ENCODE data around the gene LRRC3. TPM values are rescaled to one million over a fixed set of nuclear protein-coding genes. Genes with fewer than 3 reads are reported as not detected.

Gene LRRC3
- total RNA-seq: 0.22 and 0.26 TPM in 2 replicates

GRCh38 chr21:44454747-44455523 is at the start of gene LRRC3:
Gene LRRC3, plus strand, starts transcription at chr21:44455510. Its CDS starts 1,135 bp downstream, at chr21:44456645.

Small RNA genes within 50 kb of the gene (small RNA-seq; reads per million reads assigned to genes)
- not detected for gene RF00285

Other genes with a start within 250 kb of the LRRC3 start
- under 0.01 and 0.13 TPM in 2 replicates for gene ICOSLG, start 214.6 kb upstream of the LRRC3 start, total RNA-seq
- gene DNMT3L, start 193.6 kb upstream of the LRRC3 start, total RNA-seq: not detected in 2 replicates
- not detected in 2 replicates for gene AIRE, start 169.6 kb upstream of the LRRC3 start, total RNA-seq
- 116 and 121 TPM in 2 replicates for gene PFKL, start 155.5 kb upstream of the LRRC3 start, total RNA-seq
- gene CFAP410, start 116.1 kb upstream of the LRRC3 start, total RNA-seq: 8.3 and 12.3 TPM in 2 replicates
- gene TRPM2, start 101.9 kb upstream of the LRRC3 start, total RNA-seq: under 0.01 TPM in 1 of 2 replicates, not detected in the other
- not detected in 2 replicates for gene KRTAP10-1, start 84.7 kb downstream of the LRRC3 start, total RNA-seq
- gene KRTAP10-2, start 96.0 kb downstream of the LRRC3 start, total RNA-seq: not detected in 2 replicates
- gene KRTAP10-3, start 103.3 kb downstream of the LRRC3 start, total RNA-seq: not detected in 2 replicates
- gene KRTAP10-4, start 118.2 kb downstream of the LRRC3 start, total RNA-seq: not detected in 2 replicates
- not detected in 2 replicates for gene KRTAP10-5, start 125.1 kb downstream of the LRRC3 start, total RNA-seq
- gene KRTAP10-6, start 137.0 kb downstream of the LRRC3 start, total RNA-seq: not detected in 2 replicates
- gene KRTAP10-7, start 145.1 kb downstream of the LRRC3 start, total RNA-seq: not detected in 2 replicates
- not detected in 2 replicates for gene KRTAP10-8, start 156.6 kb downstream of the LRRC3 start, total RNA-seq
- not detected in 2 replicates for gene KRTAP10-9, start 171.6 kb downstream of the LRRC3 start, total RNA-seq
- gene KRTAP10-10, start 181.8 kb downstream of the LRRC3 start, total RNA-seq: not detected in 2 replicates
- not detected in 2 replicates for gene KRTAP10-11, start 190.9 kb downstream of the LRRC3 start, total RNA-seq
- not detected in 2 replicates for gene KRTAP12-4, start 199.1 kb downstream of the LRRC3 start, total RNA-seq
- gene KRTAP12-3, start 202.4 kb downstream of the LRRC3 start, total RNA-seq: not detected in 2 replicates
- not detected in 2 replicates for gene KRTAP12-2, start 211.4 kb downstream of the LRRC3 start, total RNA-seq
- not detected in 2 replicates for gene KRTAP12-1, start 226.7 kb downstream of the LRRC3 start, total RNA-seq
- not detected in 2 replicates for gene KRTAP10-12, start 241.7 kb downstream of the LRRC3 start, total RNA-seq